CD14-positive monocyte (primary cell): ENCODE measurements around the gene DDX17. TPM values are rescaled to one million over a fixed set of nuclear protein-coding genes. Genes with fewer than 3 reads are reported as not detected.

Experiments
- DNase-seq, 3 donors: peaks; one replicate each; pipeline ENCODE4 v3.0.0-alpha.2; 2011 to 2022
- H2AFZ ChIP-seq: 2 replicates; pipeline ENCODE4 v1.6.0; 2012; ENCODE audit warnings: mild to moderate bottlenecking, low read depth, low read length, inconsistent platforms; ENCODE audit not compliant: insufficient read depth, poor library complexity, severe bottlenecking
- H3K27ac ChIP-seq, 2 donors: 1 replicate in 1 of 2; 2 replicates in 1 of 2; pipeline ENCODE4 v1.5.1; 2012 to 2013; ENCODE audit warnings: low read length in 2 of 2, control low read depth in 1 of 2, inconsistent platforms in 1 of 2, low read depth in 1 of 2, mild to moderate bottlenecking in 1 of 2
- H3K27me3 ChIP-seq, 2 donors: one replicate each; pipeline versions ENCODE4 v1.6.0 to v1.6.1; 2011 to 2013; ENCODE audit warnings: low read length in 2 of 2; ENCODE audit not compliant: control insufficient read depth in 2 of 2, insufficient read depth in 2 of 2
- H3K36me3 ChIP-seq, 2 donors: replicated peaks in 1 of 2; 1 replicate in 1 of 2; 2 replicates in 1 of 2; pipeline versions ENCODE4 v1.5.1 to v1.6.1; 2012 to 2013; ENCODE audit warnings: low read length in 2 of 2, control low read depth in 1 of 2, inconsistent platforms in 1 of 2, mild to moderate bottlenecking in 1 of 2; ENCODE audit not compliant: insufficient read depth in 2 of 2, control insufficient read depth in 1 of 2
- H3K4me1 ChIP-seq, 2 donors: 1 replicate in 1 of 2; 2 replicates in 1 of 2; pipeline versions ENCODE4 v1.5.1 to v1.6.1; 2012 to 2013; ENCODE audit warnings: low read length in 2 of 2, control low read depth in 1 of 2, inconsistent platforms in 1 of 2, mild to moderate bottlenecking in 1 of 2, moderate library complexity in 1 of 2; ENCODE audit not compliant: insufficient read depth in 2 of 2, control insufficient read depth in 1 of 2
- H3K4me2 ChIP-seq: replicated peaks from 2 replicates; pipeline ENCODE3; 2012; ENCODE audit warnings: low read length, moderate library complexity, mild to moderate bottlenecking; ENCODE audit not compliant: poor library complexity, severe bottlenecking; ENCODE audit errors: extremely low read depth
- H3K4me3 ChIP-seq, 3 experiments: fragments of 200-600 bp in 1 of 3; sonication (generic) in 1 of 3; replicated peaks in 1 of 3; 1 replicate in 2 of 3; 2 replicates in 1 of 3; pipeline ENCODE4 v1.5.1; 2011 to 2013; ENCODE audit warnings: low read length in 3 of 3, mild to moderate bottlenecking in 3 of 3, control low read depth in 2 of 3, low read depth in 2 of 3, inconsistent platforms in 1 of 3, moderate library complexity in 1 of 3
- H3K79me2 ChIP-seq: 2 replicates; pipeline ENCODE4 v1.6.0; 2012; ENCODE audit warnings: mild to moderate bottlenecking, control low read depth, inconsistent platforms, low read length, moderate library complexity; ENCODE audit not compliant: insufficient read depth
- H3K9ac ChIP-seq: 2 replicates; pipeline ENCODE4 v1.6.0; 2017; ENCODE audit warnings: low read length, mild to moderate bottlenecking; ENCODE audit not compliant: insufficient read depth, poor library complexity, severe bottlenecking
- H3K9me3 ChIP-seq, 2 donors: replicated peaks in 1 of 2; 1 replicate in 1 of 2; 2 replicates in 1 of 2; pipeline versions ENCODE4 v1.5.1 to v1.6.1; 2012 to 2013; ENCODE audit warnings: low read length in 2 of 2, control low read depth in 1 of 2; ENCODE audit not compliant: control insufficient read depth in 1 of 2, insufficient read depth in 1 of 2
- H4K20me1 ChIP-seq: 2 replicates; pipeline ENCODE4 v1.6.0; 2012; ENCODE audit warnings: mild to moderate bottlenecking, low read length, control low read depth, moderate library complexity; ENCODE audit not compliant: insufficient read depth
- H3K27ac Mint-ChIP-seq, 7 donors: one replicate each; pipeline ENCODE4 v1.8.0; 2020; ENCODE audit warnings: mild to moderate bottlenecking in 7 of 7, mixed read lengths in 7 of 7, moderate library complexity in 6 of 7, inconsistent platforms in 2 of 7
- H3K27me3 Mint-ChIP-seq, 3 donors: one replicate each; pipeline ENCODE4 v1.8.0; 2021 to 2022; ENCODE audit warnings: low read depth in 3 of 3, mild to moderate bottlenecking in 3 of 3, mixed read lengths in 3 of 3, moderate library complexity in 3 of 3, inconsistent platforms in 1 of 3
- H3K36me3 Mint-ChIP-seq, 2 donors: one replicate each; pipeline ENCODE4 v1.8.0; 2020; ENCODE audit warnings: mixed read lengths in 2 of 2, inconsistent platforms in 1 of 2, mild to moderate bottlenecking in 1 of 2
- H3K4me1 Mint-ChIP-seq: one replicate; pipeline ENCODE4 v1.8.0; 2020; ENCODE audit warnings: mild to moderate bottlenecking, mixed read lengths
- H3K4me3 Mint-ChIP-seq, 2 donors: one replicate each; pipeline ENCODE4 v1.8.0; 2020; ENCODE audit warnings: mild to moderate bottlenecking in 2 of 2, mixed read lengths in 2 of 2, moderate library complexity in 1 of 2
- H3K9me3 Mint-ChIP-seq, 7 donors: one replicate each; pipeline ENCODE4 v1.8.0; 2020 to 2022; ENCODE audit warnings: mixed read lengths in 7 of 7, mild to moderate bottlenecking in 6 of 7, moderate library complexity in 6 of 7, inconsistent platforms in 2 of 7
- CTCF ChIP-seq: fragments of 200-600 bp; IDR thresholded peaks from one replicate; pipeline ENCODE4 v1.8.0; 2022; ENCODE audit warnings: antibody characterized with exemption, mild to moderate bottlenecking
- WGBS: methylation state at CpG from one replicate; pipeline ENCODE4 v1.1.5; 2013; ENCODE audit warnings: missing lambda C conversion rate; ENCODE audit not compliant: insufficient coverage; 5-methylcytosine and 5-hydroxymethylcytosine counted together
- intact Hi-C, 2 donors: fragments of 100-400 bp; cut with micrococcal nuclease; formaldehyde crosslinking; loops; one replicate each; pipeline versions ENCODE4 v1.15.0 to v1.15.1; 2023
- polyA plus RNA-seq, 3 donors: library from polyadenylated mRNA; depleted of rRNA in 1 of 3; unstranded in 2 of 3; stranded (reverse) in 1 of 3; fragments of 300-500 nt in 2 of 3; fragments of >200 nt in 1 of 3; fragmentation: Illumina TruSeq in 2 of 3; gene quantifications; 1 replicate in 2 of 3; 2 replicates in 1 of 3; pipeline ENCODE4 v1.2.3, GENCODE V29; 2012 to 2021

The DDX17 gene
- polyA plus RNA-seq, 3 donors, result 31.4 to 434 (median 36.3) TPM

DNA sequence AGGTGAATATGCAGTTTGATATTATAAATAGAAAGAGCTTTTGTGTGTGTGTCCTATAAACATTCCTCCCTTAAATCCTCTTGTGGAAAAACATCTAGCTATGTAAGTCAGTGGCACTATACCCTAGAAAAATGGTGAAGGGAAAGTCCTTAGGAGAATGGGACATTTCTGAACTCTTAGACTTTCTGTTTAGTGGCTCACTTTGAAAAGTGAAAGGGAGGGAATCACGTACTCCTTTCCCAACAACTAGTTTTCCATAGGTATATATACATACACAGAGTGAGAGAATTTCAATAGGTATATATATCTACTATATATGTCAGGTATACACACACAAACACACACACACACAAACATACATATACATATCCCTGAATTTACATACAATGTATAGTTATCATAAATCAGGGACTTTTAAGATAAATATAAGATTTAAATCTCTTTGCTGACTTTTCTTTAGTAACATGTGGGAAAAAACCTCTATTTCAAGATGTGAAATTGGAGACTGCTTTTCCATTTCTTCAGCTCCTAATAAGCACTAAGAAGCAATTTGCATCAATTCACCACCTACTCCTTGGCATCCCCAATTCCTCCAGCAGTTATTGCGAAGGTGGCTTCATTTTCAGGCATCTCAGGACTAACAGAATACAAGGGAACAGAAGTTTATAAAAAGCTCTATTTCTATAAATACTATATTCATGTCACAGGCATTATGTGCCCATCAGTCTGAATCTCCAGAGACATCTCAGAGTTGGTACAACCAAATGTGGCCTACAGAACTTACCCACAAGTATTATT lies 13.5 kb upstream of the DDX17 start:
- Histone ChIP-seq H3K4me2 (no peak overlapping the region), H3K36me3 (no peaks in the 10 kb centered on the region), H4K20me1 (no peaks in the 10 kb centered on the region), H3K9me3 (no peaks in the 10 kb centered on the region), H3K4me1 (peaks cover 7 to 8% of the 10 kb centered on the region in 2 donors), H2AFZ (no peak overlapping the region), H3K9ac (no peak overlapping the region), H3K4me3 (no peak overlapping the region), H3K27ac (no peak overlapping the region), H3K79me2 (no peaks in the 10 kb centered on the region), H3K27me3 (peaks cover 29 to 53% of the 10 kb centered on the region in 2 donors)
- no peak for TF ChIP-seq CTCF
- intact Hi-C loops, result loop anchor here in 1 of 2 donors (5.0 kb wide), 1 partner anchor 38 kb away; no protein-coding TSS in a partner anchor
- Mint-ChIP-seq H3K27me3 (peaks cover 18 to 62% (median 44%) of the 10 kb centered on the region in 3 donors), H3K36me3 (no peaks in the 10 kb centered on the region), H3K4me3 (no peak overlapping the region), H3K9me3 (peaks cover 0 to under 1% (median 0%) of the 10 kb centered on the region in 7 donors), H3K4me1 (peaks cover 8% of the 10 kb centered on the region), H3K27ac (no peak overlapping the region)
- no CpG with 5 or more reads among the region's 2 CpGs for WGBS
- DNase-seq, result no peak

DNA sequence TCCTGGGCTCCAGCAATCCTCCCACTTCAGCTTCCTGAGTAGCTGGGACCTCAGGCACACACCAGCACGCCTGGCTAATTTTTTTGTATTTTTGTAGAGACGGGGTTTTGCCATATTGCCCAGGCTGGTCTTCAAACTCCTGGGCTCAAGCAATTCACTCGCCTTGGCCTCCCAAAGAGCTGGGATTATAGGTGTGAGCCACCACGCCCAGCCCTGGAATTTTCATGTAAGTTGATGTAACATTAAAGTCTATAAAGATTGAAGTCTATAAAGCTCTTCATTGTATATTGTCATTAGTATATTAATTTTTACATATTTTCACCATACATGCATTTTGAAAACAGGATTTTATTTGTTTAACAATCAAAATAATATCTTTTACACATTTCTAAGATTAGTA lies 12.5 kb upstream of the DDX17 start:
- WGBS, result 94% methylated on average over 2 of the region's 4 CpGs
- H3K36me3 Mint-ChIP-seq, result no peaks in the 10 kb centered on the region

More for the DNA sequence above, 12.5 kb upstream of the DDX17 start:
- no peak overlapping the region for H3K4me3 ChIP-seq
- no peaks in the 10 kb centered on the region for H4K20me1 ChIP-seq
- no peaks in the 10 kb centered on the region for H3K4me1 ChIP-seq
- no peak overlapping the region for H2AFZ ChIP-seq
- Mint-ChIP-seq H3K27me3 (peaks cover 18 to 64% (median 40%) of the 10 kb centered on the region in 3 donors), H3K9me3 (no peaks in the 10 kb centered on the region), H3K4me3 (no peak overlapping the region), H3K27ac (no peak overlapping the region), H3K4me1 (no peaks in the 10 kb centered on the region)
- no peaks in the 10 kb centered on the region for H3K9me3 ChIP-seq
- H3K9ac ChIP-seq, result no peak overlapping the region
- no peaks in the 10 kb centered on the region for H3K79me2 ChIP-seq
- H3K4me2 ChIP-seq, result no peak overlapping the region
- no peak for TF ChIP-seq CTCF
- H3K36me3 ChIP-seq, result no peaks in the 10 kb centered on the region
- H3K27ac ChIP-seq, result no peak overlapping the region
- H3K27me3 ChIP-seq, result peaks cover 28 to 51% of the 10 kb centered on the region in 2 donors
- DNase-seq, result no peak
- intact Hi-C loops, result no loop called here
